Measurements from ENCODE around the gene PRPF19.

The PRPF19 gene

DNA sequence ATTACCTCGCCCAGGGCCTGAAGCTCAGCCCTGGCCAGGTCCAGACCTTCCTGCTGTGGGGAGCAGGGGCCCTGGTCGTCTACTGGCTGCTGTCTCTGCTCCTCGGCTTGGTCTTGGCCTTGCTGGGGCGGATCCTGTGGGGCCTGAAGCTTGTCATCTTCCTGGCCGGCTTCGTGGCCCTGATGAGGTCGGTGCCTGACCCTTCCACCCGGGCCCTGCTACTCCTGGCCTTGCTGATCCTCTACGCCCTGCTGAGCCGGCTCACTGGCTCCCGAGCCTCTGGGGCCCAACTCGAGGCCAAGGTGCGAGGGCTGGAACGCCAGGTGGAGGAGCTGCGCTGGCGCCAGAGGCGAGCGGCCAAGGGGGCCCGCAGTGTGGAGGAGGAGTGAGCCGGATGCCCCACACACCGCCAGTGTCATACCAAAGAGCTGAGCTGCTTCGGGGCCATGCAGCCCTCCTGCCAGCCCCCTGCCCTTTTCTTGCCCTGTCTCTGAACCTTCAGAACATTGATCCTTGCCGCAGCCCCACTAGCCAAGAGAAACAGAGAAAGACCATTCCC is 15.5 kb upstream of the PRPF19 start:
- no peak for DNase-seq (ENCODE audit: extremely low read depth, low read depth)
- TF ChIP-seq, protein P1, sequence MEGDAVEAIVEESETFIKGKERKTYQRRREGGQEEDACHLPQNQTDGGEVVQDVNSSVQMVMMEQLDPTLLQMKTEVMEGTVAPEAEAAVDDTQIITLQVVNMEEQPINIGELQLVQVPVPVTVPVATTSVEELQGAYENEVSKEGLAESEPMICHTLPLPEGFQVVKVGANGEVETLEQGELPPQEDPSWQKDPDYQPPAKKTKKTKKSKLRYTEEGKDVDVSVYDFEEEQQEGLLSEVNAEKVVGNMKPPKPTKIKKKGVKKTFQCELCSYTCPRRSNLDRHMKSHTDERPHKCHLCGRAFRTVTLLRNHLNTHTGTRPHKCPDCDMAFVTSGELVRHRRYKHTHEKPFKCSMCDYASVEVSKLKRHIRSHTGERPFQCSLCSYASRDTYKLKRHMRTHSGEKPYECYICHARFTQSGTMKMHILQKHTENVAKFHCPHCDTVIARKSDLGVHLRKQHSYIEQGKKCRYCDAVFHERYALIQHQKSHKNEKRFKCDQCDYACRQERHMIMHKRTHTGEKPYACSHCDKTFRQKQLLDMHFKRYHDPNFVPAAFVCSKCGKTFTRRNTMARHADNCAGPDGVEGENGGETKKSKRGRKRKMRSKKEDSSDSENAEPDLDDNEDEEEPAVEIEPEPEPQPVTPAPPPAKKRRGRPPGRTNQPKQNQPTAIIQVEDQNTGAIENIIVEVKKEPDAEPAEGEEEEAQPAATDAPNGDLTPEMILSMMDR (IDR thresholded peaks at IDR 0.05; ENCODE audit: low read depth, low read length), result no peak

DNA sequence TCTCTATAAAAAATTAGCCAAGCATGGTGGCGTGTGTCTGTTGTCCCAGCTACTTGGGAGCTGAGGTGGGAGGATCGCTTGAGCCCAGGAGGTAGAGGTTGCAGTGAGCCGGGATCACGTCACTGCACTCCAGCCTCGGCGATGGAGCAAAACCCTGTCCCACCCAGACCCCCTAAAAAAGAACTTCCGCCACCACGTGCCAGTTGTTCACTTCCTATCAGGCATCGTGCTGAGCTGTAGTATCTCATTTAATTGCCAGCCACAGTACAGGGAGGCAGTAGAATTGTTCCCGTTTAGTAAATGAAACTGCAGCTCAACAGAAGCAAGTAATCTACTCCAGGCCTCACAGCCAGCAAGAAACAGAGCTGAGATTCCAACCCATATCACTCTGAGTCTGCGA is 14.9 kb upstream of the PRPF19 start:
- TF ChIP-seq, protein P1 (IDR thresholded peaks at IDR 0.05; ENCODE audit: low read depth, low read length), result no peak
- DNase-seq (ENCODE audit: extremely low read depth, low read depth), result no peak

DNA sequence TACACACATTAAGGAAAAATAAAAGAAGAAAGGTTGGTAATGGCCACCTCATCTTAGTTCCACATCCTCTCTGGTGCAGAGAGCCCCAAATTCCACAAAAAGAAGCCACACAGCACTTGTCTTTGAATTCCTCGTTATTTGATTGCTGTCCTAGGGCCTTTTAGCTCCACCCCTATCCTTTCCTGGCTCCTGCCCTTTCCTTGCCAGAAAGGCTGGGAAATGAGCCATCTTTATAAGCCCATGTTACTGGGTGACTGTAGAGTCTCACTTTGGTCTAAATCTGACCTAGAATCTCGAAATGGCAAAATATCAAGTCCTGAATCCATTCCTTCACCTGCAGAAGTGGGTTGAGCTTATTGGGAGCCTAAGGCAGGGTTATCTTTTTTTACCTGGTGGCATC is 13.6 kb upstream of the PRPF19 start:
- TF ChIP-seq, protein P1 (IDR thresholded peaks at IDR 0.05; ENCODE audit: low read depth, low read length), result no peak
- no peak for DNase-seq (ENCODE audit: extremely low read depth, low read depth)

DNA sequence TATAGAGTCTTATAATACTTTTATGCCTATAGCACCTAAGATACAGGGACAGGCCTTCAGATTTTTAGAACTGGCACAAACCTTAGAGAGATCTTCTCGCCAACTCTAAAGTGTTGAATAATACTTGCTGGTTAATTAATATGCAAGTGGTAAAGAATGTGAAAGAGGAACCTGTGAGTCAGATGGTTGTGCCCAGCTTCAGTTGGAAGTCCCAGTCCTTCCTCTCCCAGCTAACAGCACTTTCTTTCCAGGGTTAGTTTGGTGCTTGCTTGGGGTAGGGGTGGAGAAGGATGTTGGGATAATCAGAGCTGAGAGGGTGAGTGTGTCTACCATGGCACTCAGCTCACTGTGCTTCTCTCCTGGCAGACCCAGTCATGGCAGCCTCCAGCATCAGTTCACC is 12.9 kb upstream of the PRPF19 start:
- DNase-seq (ENCODE audit: extremely low read depth, low read depth), result no peak
- TF ChIP-seq, protein P1 (IDR thresholded peaks at IDR 0.05; ENCODE audit: low read depth, low read length), result no peak

DNA sequence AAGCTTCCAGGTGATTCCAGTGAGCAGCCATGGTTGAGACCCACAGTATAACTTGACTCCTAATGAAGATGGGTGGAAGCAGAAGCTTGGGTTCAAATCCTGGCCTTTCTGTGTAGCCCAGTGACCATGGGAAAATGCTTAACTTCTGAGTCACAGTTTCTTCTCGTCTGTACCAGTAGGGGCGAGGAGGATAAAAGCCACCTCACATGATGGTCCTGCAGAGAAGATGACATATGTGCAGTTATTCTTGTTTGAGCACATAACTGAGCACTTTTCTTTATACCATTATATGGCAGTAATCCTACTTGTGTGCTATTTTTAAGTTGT is 12.5 kb upstream of the PRPF19 start:
- DNase-seq (ENCODE audit: extremely low read depth, low read depth), result no peak
- TF ChIP-seq, protein P1 (IDR thresholded peaks at IDR 0.05; ENCODE audit: low read depth, low read length), result no peak

DNA sequence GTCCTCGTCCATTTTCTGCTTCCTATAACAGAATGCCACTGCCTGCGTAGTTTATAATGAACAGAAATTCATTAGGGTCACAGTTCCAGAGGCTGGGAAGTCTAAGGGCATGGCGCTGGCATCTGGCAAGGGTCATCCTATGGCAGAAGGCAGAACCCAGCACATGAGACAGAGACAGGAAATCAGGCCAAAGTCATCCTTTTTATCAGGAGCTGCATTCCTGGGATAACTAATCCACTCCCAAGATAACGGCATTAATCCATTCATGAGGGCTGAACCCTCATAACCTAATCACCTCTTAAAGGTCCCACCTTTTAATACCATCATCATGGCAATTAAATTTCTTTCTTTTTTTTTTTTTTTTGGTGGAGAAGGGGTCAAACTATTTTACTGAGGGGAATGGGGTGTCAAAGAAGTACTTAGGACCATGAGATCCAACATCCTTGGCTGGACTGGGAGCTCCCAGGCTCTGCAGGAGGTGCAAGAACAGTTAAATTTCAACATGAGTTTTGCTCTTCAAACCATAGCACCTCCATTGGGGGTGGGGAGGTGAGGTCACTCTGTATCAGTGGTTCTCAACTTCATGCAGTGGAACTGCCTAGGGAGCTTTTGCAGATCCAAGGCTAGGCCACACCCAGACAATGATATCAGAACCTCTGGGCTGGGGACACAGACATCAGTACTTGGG is 12.0 kb upstream of the PRPF19 start:
- TF ChIP-seq, protein P1 (IDR thresholded peaks at IDR 0.05; ENCODE audit: low read depth, low read length), result no peak
- no peak for DNase-seq (ENCODE audit: extremely low read depth, low read depth)

DNA sequence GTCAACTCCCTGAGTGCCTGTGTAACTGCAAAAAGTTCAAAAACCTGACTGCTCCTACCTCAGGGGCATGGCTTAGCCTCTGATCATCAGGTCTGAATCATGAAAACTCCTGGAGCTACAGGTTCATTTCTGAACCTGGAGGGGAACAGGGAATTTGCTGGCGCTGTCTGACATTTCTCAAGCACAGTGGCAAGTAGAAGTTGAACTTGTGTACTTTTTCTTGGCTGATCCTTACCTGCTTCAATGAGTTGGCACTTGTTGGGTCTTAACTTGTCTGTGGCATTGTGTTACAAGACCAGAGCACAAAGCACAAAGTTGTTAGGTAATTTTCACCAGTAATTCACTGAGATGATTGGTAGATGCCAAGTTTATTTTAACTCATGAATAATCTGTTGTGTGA is 10.9 kb upstream of the PRPF19 start:
- no peak for DNase-seq (ENCODE audit: extremely low read depth, low read depth)
- TF ChIP-seq, protein P1 (IDR thresholded peaks at IDR 0.05; ENCODE audit: low read depth, low read length), result no peak
